Measurements from ENCODE around the gene OBP2A. TPM values are rescaled to one million over a fixed set of nuclear protein-coding genes. Genes with fewer than 3 reads are reported as not detected.
"Not testable (repeated sequence)": the region's sequence is repeated elsewhere in the genome, so short reads cannot be mapped to it uniquely, and the experiment has no call there.

OBP2A gene
- not detected for polyA plus RNA-seq (ENCODE audit: insufficient read depth in 1 of 5, insufficient read length in 5 of 5, low replicate concordance in 1 of 5)
- long read RNA-seq, donor 1: 0 reads
- long read RNA-seq, donor 2: 0 reads
- long read RNA-seq, donor 3: 0 reads
- long read RNA-seq, donor 4: 0 reads
- long read RNA-seq, donor 5: 0 reads
- long read RNA-seq, donor 6: 0 reads
- long read RNA-seq, donor 7: 0 reads
- long read RNA-seq, donor 8: 0 reads

GRCh38 chr9:135545646-135546176 is at the start of gene OBP2A:
Gene OBP2A, plus strand, starts transcription at chr9:135546126. Its CDS starts 55 bp downstream, at chr9:135546181.
- not testable (repeated sequence) for DNase-seq

- DNase-seq: no peak
Measured at GRCh38 chr9:135498381-135499126, 47.4 kb upstream of the OBP2A start.

DNA sequence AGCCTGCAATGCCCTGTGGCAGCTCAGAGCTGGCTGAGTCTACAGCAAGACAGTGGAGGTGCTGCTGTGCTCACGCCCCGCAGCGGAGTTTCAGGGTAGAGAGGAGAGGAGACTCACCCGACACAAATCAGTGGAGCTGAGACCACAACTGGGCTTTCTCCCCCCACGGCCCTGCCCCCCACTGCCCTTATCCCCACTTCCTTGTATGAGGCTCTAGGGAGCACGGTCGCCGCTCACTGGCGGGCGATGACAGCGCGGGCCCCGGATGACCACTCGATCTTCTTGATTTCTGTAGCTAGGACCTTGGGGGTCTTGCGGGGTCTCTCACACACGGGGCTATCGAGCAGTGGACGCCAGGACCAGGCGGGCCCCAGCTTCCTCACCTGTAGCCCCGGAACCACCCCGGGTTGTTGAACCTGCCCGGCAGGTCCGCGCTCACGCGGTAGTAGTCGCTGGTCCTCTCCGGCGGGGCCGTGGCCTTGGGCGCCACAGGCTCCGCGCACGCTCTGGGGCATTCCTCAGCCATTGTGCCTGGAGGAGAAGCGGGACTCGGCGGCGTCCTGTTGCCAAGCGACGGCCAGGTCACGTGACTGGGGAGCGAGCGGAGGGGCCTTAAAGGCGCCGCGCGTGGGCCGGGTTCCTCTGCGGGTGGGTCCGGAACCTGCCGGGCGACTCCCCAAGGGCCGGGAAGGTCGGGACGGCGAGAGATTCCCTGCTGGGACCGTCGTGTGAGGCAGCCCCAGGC is 46.4 kb upstream of the OBP2A start:
- DNase-seq: peak; percentile 86

DNA sequence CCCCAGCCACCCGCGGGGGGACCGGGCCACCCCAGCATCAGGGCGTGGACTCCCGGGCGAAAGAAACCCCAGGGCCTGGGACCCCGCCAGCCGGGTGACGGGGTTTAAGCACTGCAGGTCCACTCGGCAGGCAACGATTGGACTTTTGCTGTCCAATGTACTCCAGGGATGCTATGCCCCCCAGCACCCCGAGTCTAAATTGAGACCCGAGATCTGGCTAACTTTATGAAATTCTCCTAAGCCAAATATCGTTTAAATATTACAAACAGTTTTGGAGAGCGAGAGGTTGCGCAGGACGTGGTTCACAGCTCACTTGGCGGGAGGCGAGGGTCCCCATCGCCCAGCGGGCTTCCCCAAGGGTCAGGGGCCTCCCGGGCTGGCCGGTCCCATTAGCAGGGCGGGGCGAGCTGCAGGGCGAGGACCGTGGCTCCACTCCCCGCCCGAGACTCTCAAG is 45.8 kb upstream of the OBP2A start:
- peak in 1 of 2 donors; percentile 57 for DNase-seq

- DNase-seq: peak; percentile 85 to 89
Measured at GRCh38 chr9:135500525-135501260, 45.2 kb upstream of the OBP2A start, which contains the start of gene MRPS2. Gene MRPS2, plus strand, starts transcription at chr9:135500682. Its CDS starts 29 bp downstream, at chr9:135500711.

- no peak for DNase-seq
Measured at GRCh38 chr9:135501261-135502167, 44.4 kb upstream of the OBP2A start.

DNA sequence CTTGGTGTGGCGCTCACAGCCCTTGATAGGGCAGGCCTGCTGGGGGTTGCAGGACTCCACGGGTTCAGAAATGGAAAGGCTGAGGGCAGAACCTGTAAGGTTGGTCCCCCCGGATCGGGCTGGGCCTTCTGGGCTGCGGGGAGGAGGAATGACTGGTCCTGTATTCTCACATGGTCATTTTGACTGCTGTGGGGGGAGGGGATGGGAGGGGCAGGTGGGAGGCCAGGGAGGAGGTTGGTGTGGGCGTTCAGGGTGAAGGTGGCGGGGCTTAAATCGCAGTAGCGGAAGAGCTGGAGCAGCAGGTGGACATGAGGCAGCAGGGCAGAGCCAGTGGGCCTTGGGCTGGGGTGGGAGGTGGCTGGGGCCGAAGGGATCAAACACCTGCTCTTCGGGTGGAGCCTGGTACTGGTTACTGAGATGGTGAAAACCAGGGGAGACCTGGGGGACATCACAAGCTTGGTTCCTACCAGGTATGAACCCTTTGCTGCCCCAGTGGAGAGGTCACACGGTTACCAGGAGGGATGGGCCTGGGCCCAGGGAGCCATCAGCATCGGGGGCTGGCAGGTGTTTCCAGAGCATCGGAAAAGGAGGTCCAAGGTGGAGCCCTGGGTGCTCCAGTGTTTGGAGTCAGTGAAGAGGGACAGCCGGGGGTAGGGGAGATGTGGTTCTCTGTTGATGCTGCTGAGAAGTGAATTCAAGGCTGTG is 43.6 kb upstream of the OBP2A start:
- no peak for DNase-seq

DNA sequence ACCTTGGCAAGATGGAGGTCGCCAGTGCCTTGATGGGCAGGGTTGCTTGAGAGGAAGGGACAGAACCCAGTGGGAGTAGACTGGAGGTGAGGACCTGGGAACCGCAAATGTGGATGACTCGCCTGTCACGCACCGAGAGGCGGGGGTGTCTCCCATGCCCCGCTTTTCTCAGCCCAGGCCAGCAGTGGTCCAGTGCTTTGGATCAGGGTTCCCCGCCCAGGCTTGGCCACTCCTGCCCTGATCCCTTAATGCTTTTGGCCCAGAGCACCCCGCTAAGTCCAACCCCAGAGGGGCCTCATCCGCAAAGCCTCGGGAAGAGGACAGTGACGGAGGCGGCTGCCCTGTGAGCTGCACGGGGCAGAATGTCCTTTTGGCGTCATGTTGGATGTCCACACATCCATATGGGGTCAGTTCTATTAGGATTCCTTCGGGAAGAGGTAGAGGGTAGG is 43.0 kb upstream of the OBP2A start:
- DNase-seq: no peak

DNA sequence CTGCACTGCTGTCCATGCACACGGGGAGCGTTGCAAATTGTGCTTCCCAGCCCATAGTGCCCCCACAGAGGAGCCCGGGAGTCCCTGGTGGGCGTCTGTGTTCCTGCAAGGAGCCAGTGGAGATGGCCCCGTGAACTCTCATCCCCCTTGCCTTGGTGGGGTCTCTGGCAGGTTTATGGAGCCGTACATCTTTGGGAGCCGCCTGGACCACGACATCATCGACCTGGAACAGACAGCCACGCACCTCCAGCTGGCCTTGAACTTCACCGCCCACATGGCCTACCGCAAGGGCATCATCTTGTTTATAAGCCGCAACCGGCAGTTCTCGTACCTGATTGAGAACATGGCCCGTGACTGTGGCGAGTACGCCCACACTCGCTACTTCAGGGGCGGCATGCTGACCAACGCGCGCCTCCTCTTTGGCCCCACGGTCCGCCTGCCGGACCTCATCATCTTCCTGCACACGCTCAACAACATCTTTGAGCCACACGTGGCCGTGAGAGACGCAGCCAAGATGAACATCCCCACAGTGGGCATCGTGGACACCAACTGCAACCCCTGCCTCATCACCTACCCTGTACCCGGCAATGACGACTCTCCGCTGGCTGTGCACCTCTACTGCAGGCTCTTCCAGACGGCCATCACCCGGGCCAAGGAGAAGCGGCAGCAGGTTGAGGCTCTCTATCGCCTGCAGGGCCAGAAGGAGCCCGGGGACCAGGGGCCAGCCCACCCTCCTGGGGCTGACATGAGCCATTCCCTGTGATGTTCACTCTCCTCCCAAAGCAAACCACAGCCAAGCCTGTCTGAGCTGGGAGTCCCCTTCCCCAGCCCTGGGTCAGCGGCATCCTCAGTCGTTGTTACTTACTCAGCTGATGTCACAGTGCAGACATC is 42.3 kb upstream of the OBP2A start:
- no peak for DNase-seq

GRCh38 chr9:135504262-135505243 is 41.4 kb upstream of the OBP2A start:
- DNase-seq: no peak

GRCh38 chr9:135505406-135506187 is 40.3 kb upstream of the OBP2A start:
- DNase-seq: no peak

DNA sequence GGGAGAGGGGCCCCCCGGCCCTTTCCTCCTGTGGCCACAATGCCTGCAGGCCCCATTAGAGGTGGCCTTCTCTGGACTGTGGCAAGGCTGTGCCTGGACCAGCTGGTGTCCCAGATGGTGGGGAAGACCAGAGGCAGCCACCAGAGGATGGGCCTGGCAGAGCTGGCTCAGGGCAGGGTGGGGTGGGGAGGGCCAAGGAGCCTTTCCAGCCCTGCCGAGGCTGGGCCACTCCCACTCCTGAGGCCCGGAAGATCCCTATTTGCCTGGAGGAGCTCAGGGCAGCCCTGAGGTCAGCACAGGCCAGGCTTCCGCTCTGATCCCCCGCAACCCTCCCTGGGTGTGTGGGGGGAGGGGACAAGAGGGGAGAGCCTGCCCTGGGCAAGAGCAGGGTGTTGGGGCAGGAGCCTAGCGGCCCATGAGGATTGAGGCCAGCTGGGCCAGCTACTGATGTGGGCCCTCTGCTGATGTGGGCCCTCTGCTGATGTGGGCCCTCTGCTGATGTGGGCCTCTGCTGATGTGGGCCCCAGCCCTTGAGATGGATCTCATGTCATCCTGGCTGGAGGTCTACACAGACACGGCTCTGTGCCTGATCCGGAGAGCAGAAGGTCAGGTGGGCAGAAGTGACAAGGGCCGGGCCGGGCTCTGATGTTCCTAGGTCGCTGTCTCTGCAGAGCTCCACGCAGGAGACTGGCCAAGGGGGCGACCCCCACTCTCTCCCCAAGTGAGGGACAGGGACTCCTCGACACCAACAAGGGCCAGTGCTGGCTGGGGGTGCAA is 39.4 kb upstream of the OBP2A start:
- no peak for DNase-seq

DNA sequence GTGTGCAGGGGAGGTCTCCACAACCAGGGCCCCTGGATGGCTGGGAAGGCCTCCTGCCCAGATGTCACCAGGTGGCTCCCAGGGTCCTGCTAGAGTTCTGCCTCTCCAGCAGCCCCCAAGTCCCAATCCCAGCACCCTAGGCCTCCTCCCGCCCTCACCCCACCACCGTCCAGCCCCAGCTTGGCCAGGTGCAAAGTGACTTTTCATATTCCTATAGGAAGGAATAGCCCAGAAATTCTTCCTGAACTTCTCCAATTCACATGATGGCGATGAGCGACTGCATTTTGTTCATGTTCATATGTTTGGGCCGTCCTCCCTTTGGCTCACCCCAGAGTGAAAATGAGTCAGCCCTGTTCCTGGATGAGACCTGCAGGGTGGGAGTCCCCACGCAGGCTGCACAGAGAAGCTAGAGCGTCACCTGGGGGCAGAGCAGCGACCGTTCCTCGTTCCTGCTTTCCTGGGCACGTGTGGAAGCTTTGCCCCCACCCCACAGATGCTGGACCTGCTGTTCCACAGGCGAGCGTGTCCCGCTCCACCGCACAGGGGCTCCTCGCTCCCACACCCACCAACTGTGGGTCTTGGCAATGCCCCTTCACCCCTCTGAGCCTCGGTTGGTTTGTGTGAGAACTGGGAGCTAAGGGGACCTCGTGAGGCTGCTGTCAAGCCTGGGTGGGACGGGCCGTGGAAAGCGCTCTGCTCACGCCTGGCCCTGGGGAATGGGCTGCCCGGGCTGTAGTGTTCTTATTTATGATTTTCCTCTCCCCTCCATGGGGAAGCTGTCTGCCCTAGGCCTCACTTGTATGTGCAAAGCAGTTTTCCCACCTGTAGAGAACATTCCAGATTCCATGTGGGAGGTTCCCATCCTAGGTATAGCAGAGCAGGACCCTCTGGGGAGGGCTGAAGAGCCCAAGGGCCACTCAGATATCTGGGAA is 38.6 kb upstream of the OBP2A start:
- DNase-seq: no peak

- no peak for DNase-seq
Measured at GRCh38 chr9:135508211-135508820, 37.6 kb upstream of the OBP2A start.
